Measurements from ENCODE around the gene PCMTD2.
A peak's percentile ranks its signal among the peaks of the same experiment; 100 is the strongest.
"Not testable (repeated sequence)": the region's sequence is repeated elsewhere in the genome, so short reads cannot be mapped to it uniquely, and the experiment has no call there.

PCMTD2 gene

DNA sequence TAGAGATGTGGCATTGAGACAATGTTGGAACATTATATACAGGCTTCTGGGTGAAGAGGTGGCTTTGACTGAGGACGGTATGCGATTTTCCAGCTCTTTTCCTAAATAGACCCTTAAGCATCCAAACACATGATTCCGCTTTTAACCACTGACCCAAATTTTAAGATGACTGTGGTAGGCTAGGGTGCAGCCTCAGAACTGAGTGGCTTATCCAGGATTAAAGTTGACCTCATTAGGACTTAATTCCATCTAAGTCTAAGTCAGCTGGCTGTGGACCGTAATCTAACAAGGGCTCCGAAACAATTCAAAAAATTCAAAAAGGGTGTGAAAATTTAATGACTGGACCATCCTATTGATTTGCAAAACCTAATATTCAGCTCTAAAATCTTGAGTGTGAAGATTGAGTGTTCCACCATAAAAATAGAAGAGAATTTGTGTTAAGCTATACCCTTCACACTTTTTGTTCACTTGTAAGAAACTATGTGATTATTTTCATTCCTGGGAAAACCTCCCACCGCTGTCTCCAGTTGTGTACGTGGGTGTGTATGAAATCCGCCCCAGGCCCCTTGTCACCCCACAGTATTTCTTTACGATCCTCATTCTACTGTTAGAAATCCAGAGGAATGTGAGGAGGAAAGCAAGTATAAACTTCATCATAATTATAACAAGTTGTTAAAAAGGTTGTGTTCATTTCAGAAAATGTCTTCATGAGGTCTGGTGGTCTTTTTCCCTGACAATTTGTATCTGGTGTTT lies 2.7 kb downstream of the PCMTD2 start:
- DNase-seq, result no peak

DNA sequence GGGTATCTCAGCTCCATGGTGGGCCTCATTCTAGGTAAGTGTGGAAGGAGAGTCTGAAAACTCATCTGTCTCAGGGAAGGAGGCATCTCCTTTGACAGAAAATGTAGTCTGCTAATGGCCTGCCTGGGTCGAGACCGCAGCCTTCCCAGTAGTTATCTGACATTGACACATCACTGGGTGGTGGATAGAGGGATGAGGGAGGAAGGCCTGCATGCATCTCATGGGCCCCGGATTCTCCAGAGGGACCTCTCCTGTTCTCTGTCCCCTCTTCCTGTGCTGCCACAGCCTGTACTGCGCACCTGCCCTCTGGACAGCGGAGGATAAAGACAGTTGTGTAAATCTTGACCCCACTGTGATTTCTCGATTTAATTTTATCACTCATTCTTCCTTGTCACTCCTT lies 4.7 kb downstream of the PCMTD2 start:
- DNase-seq, result no peak

DNA sequence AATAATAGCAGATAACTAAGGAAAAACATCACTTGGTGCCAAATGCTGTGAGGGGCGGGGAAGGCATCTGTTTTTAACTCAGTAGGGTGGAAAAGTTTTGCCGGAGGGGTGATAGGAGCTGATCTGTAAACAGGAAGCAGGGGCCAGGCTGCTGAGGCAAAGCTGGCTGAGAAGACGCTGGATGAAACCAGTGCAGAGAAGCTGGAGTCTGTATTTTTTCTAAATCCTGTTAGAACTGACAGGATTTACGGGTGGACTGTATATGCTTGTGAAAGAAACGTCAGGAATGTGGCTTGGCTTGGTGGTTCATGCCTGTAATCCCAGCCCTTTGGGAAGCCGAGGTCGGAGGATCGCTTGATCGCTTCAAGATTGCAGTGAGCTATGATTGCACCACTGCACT lies 5.6 kb downstream of the PCMTD2 start:
- DNase-seq, result no peak

DNA sequence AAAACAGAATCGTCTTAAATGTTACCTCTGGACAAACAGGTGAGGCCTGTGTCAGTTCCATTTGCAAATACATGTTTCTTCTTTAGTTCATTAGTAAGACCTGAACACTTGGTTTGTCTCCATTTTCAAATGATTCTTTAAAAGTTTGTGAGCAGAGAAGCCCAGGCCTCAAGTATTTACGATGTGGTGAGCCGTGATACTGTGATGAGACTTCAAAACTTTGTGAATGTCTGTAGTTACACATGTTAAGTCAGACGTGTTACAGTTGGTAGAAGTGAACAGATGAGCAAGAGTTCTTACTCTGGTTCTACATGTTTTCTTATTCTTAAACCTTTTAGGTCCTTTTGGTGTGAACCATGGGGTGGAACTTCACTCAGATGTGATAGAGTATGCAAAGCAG lies 8.5 kb downstream of the PCMTD2 start:
- no peak for DNase-seq

DNA sequence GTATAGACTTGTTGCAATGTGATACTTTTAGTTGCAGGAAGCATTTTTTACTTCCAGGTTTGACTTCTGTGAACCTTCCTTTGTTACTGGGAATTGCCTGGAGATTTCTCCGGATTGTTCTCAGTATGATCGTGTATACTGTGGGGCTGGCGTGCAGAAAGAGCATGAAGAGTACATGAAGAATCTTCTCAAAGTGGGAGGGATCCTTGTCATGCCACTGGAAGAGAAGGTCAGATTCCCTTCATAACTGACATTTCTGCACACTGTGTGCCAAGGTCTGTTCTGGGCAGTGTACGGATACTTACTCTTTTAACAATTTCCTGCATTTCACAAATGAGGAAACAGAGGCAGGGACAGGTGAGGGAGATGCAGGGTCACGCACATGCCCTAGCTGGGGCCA lies 9.7 kb downstream of the PCMTD2 start:
- no peak for DNase-seq

DNA sequence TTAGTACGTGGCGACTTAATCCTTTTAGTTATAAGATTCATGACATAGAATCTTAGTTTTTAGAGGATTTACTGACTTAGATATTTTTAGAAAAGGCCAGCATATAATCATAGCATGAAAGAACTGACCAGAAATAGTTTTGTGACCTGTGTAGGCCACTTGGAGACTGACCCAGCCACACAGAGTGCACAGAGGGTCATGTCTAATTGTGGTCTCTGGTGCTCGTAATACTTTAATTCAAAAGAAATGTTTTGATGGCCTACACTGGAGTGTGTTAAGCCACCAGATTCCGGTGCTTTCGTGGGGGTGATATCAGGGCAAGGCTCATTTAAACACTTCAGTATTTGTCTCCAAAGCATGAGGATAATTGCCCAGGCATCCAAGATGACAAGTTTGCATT lies 11.4 kb downstream of the PCMTD2 start:
- no peak for DNase-seq

DNA sequence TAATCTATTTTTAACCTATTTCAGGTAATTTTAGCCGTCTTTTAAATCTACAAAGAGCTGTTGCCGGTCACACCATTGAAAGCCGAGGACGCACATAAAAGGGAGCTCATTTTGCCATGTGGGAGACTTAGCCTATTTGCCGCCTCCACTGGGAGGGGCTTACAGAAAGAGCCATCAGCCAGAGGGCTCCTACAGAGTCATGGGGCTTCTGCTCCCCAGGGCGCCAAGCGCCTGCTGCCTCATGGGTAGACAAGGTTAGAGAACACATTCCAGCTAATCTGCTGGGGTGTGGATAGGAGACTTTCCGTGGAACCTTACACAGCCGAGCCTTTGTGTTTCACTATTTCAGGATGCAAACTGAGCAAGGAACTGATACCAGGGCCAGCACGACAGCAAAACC lies 12.6 kb downstream of the PCMTD2 start:
- DNase-seq, result no peak

DNA sequence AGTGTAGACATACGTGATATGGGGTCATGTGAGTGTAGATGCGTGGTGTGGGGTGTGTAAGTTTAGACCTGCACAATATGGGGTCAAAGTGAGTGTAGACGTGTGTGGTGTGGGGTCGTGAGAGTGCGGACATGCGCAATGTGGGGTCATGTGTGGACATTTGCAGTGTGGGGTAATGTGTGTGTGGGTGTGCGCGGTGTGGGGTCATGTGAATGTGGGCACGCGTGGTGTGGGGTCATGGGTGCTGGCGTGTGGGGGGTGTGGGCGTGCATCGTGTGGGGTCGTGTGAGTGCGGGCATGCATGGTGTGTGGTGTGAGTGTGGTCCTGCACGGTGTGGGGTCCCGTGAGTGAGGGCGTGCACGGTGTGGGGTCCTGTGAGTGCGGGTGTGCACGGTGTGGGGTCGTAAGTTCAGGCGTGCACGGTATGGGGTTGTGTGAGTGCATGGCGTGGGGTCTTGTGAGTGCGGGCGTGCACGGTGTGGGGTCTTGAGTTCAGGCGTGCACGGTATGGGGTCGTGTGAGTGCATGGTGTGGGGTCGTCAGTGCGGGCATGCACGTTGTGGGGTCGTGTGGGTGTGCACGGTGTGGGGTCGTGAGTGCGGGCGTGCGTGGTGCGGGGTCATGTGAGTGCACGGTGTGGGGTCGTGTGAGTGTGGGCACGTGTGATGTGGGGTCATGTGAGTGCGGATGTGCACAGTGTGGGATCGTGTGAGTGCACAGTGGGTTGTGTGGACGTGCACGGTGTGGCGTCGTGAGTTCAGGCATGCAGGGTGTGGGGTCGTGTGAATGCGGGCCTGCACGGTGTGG lies 14.3 kb downstream of the PCMTD2 start:
- no peak for DNase-seq

DNA sequence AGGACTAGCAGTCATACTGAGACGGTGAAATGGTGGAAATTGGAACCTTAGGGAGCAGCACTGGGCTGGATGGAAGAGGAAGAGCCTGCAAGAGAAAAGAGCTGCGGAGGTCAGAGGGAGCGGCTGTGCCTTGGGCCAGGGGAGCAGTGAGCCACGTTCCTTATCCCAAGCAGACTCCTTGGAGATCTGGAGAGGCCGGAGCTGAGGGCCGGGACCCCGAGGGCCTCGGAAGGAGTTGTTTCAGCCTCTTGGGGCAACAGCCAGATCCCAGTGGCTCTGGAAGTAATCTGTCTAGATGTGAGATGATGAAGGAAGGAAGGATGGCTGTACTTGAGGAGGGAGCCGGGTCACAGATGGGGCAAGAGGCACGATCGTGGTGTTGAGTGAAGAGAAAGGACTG lies 16.1 kb downstream of the PCMTD2 start:
- no peak for DNase-seq

DNA sequence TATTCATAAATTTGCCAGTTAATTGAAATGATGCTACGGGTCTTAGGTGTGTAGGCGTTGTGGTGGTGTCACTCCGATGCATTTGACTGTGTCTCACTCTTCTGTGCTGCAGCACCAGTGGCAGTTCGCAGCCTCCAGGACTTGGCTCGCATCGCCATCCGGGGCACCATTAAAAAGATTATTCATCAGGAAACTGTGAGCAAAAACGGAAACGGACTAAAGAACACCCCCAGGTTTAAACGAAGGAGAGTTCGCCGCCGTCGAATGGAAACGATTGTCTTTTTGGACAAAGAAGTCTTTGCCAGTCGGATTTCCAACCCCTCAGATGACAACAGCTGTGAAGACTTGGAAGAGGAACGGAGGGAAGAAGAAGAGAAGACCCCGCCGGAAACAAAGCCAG lies 17.6 kb downstream of the PCMTD2 start:
- no peak for DNase-seq

DNA sequence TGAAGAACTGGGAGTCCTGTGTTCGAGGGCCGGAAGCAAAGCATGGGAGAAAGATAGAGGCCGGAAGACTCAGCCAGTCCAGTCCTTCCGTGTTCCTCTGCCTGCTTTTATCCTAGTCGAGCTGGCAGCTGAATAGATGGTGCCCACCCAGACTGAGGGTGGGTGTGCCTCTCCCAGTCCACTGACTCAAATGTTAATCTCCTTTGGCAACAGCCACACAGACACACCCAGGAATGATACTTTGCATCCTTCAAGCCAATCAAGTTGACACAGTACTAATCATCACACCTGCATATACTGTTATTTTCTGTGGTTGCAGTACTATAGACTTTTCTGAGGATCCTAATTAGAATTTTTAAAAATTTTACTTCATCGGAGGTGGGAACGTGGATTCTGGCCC lies 21.3 kb downstream of the PCMTD2 start:
- no peak for DNase-seq

DNA sequence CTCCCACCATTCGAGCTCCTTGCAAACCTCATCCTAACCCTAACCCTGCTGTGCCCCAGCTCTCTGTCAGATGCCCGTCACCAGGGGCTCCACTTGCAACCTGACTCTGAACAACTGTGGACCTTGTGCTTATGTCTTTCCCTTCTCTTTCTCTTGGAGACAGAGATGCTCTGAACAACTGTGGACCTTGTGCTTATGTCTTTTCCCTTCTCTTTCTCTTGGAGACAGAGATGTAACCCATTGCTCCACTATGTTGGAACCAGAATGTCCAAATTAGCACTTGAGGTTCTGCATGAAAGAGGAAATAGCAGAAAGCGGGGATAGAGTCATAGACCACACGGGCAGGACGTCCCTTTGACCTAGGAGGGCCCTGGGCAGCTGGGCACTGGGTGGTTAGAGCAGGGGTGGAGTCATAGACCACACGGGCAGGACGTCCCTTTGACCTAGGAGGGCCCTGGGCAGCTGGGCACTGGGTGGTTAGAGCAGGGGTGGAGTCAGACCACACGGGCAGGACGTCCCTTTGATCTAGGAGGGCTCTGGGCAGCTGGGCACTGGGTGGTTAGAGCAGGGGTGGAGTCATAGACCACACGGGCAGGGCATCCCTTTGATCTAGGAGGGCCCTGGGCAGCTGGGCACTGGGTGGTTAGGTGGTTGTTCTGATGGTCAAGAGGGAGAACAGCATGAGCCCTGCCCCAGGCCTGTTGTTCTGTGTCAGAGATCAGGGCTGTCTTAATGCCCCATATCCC lies 22.2 kb downstream of the PCMTD2 start:
- no peak for DNase-seq

DNA sequence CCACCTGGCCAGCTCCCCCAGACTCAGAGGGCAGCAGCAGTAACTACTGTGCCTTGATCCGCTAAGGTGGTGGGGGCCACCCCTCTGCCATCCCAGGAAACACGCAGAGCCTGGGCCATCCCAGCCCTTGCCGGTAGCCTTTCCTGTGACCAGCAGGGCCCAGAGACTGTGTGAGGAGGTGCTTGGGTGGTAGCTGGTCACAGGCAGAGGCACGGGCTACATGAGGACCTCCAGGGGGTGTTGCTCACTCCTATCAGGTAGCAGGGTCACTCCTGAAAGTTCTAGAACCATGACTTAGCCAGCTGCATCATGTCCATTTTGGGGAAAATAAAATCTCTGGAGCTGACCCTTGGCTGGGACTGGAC lies 22.8 kb downstream of the PCMTD2 start:
- no peak for DNase-seq

DNA sequence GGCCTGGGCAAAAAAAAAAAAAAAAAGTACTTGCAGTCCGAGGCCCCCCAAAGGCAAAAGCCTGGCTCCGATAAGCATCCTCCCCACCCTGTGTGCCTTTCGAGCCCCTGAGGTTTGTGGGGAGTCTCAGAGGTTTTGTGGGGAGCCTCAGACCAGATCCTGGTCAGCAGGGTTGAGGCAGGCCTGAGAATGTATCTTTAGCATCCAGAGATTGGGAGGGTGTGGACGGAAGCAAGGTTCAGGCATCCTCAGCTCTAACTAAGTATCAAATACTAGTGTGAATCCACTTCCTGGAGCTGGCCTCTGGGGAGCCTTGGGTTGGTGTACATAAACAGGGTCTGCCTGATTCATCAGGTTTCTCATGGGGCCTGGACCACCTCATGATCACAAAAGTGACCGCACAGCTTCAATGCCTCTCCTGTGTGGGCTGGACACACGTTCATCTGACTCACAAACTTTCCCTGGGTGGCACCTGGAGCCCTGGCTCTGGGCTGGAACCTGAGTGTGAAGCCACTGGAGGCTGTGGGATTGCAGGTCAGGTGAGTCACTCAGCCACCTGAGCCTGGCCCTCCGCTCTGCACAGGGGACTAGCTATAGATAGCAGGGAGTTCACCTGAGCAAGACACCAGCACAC lies 24.4 kb downstream of the PCMTD2 start:
- DNase-seq, result no peak

DNA sequence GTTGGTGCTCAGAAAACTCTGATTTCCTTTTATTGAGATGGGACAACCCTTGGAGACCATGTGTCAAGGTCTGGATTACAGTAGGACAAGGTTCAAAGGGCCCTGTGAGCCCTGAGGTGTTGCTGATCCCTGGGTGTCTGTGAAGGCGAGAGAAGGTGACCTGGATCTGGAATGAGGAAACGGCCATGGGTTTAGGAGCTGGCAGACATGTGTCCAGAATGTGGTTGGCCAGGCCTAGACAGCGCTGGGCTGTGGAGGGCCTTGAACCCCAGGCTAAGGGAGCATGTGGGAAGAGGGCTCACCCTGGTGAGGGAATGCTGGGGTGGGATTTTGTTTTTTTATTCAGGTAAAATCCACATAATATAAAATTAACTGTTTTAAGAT lies 24.9 kb downstream of the PCMTD2 start:
- DNase-seq, result no peak

DNA sequence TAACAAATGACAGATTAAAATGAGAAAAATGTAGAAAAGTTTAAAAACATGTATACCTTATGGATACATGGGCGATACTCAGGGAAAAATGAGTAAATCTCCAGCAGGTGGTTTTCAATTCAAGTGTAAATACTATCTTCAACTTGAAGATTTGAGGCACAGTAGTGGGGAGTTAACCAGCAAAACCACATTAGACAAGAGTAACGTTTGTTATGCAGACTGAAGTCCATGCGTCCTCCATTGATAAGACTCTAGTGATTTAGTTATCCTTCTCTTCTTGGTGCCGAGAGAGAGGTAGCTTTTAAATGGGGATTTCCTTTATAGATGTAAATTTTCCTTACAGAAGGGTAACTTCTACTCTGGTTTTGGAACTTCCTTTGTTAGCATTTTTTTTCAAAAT lies 28.1 kb downstream of the PCMTD2 start:
- no peak for DNase-seq

DNA sequence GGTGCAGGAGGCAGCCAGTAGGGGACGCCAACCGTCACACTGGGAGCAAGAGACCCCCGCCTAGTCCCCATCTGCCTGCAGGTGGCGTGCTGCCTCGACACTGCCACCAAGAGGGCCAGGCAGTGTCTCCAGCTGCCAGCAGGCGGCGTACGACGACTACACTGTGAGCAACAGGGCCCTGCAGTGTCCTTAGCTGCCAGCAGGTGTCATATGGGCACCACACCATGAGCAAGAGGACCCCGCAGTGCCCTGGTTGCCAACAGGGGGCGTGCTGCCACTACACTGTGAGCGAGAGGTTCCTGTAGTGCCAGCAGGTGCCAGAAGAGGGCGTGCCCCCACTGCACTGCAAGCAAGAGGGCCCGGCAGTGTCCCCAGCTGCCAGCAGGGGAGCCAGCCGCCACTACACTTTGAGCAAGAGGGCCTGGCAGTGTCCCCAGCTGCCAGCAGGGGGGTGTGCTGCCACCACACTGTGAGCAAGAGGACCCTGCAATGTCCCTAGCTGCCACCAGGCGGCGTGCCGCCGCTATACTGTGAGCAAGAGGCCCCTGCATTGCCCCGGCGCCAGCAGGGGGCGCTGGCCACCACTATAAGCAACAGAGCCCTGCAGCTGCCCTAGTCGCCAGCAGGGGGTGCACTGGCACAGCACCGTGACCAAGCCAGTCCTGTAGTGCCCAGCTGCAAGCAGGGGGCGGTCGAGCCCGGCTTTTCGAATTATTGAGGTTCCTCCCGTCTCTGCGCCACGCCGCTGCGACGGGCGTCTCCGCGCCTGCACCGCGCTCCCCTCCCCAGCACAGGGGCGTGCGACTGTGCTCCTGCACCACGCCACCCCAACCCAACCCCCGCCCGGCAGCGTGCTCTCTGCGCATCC lies 30.3 kb downstream of the PCMTD2 start:
- DNase-seq, result peak; percentile 18

DNA sequence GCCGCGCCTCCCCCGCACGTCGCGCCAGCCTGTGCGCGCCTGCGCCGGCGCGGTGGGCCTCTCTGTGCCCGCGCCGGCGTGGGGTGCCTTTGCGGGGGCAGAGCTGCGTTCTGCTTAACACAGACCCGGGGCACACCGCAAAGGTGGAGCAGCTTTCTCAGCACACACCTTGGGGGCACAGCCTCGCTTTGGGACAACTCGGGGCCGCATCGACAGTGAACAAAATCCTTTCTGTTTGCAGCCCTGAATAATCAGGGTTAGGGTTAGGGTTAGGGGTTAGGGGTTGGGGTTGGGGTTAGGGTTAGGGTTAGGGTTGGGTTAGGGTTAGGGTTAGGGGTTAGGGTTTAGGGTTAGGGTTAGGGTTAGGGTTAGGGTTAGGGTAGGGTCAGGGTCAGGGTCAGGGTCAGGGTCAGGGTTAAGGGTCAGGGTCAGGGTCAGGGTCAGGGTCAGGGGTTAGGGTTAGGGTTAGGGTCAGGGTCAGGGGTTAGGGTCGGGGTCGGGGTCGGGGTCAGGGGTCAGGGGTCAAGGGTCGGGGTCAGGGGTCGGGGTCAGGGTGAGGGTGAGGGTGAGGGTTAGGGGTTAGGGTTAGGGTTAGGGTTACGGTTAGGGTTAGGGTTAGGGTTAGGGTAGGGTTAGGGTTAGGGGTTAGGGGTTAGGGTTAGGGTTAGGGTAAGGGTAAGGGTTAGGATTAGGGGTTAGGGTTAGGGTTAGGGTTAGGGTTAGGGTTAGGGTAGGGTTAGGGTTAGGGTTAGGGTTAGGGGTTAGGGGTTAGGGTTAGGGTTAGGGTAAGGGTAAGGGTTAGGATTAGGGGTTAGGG lies 31.1 kb downstream of the PCMTD2 start:
- not testable (repeated sequence) for DNase-seq

DNA sequence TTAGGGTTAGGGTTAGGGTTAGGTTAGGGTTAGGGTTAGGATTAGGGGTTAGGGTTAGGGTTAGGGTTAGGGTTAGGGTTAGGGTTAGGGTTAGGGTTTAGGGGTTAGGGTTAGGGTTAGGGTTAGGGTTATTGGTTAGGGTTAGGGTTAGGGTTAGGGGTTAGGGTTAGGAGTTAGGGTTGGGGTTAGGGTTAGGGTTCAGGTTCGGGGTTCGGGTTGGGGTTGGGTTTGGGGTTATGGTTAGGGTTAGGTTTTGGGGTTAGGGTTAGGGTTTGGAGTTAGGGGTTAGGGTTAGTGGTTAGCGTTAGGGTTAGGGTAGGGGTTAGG lies 31.7 kb downstream of the PCMTD2 start:
- DNase-seq, result not testable (repeated sequence)

DNA sequence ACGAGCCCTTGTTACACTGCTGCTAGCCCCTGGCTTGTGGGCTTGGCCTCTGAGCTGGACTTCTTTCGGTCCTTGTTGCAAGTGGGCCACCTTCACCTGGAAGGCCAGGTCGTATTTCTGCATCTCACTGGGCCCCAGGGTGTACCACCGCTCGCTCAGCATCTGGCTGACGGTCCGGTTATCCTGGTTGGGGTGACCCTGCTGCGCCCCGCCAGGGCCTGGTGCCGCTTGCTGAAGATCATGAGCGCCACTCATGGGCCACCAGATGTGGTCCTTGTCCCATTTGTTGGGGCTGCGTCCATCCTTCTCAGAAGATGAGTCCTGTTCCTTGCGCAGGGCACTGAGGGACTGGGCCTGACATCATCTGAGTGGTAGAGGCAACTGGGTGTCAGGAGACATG lies 36.6 kb downstream of the PCMTD2 start:
- not testable (repeated sequence) for DNase-seq

DNA sequence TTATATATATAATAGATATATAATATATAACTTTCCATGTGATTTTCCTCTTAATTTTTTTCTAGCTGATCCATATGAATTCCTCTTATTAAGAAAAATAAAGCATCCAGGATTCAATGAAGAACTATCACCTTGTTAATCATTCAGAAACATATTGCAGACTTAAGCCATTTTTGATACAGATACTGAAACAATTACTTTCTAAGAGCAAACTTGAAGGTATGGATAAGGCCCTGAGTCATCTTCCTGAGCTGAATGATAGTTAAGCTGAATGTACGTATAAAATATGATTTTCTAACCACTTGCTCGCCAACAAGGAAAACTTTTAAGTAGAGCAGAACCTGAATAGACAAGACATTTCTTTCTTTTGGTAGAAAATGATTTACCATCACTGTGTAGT lies 47.5 kb downstream of the PCMTD2 start:
- not testable (repeated sequence) for DNase-seq

DNA sequence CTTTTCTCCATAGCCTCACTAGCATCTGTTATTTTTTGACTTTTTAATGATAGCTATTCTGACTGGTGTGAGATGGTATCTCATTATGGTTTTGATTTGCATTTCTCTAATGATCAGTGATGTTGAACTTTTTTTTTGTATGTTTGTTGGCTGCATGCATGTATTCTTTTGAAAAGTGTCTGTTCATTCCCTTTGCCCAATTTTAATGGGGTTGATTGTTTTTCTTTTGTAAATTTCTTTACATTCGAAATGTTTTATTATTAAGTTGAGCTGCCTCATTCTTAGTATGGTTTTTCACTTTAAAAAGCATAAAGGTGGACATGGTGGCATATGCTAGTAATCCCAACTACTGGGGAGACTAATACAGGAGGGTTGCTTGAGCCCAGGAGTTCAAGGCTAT lies 58.2 kb downstream of the PCMTD2 start:
- not testable (repeated sequence) for DNase-seq

Measured in NCI-H2227 treated with DMSO at 0.1 percent for 48 hours (cell line).